ENCODE measurements around the gene SRSF11.
A peak's percentile ranks its signal among the peaks of the same experiment; 100 is the strongest.
"Not testable (repeated sequence)": the region's sequence is repeated elsewhere in the genome, so short reads cannot be mapped to it uniquely, and the experiment has no call there.

The SRSF11 gene

DNA sequence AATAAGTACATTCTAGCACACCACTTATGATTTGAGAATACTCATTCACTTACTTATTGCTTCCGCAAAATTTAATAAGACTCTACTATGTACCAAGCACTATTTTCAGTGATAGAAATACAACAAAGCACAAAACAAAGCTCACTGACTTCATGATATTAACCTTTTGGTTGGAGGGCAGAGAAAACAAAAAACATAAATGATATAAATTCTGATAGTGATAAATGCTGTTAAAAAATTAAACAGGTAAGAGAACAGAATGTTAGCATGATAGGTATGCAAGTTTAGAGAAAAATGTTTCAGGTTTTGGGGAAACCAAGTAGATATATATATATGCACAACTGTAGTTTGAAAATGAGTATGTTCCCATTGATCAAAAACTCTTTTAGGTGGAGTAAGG is 17.0 kb upstream of the SRSF11 start:
- DNase-seq (ENCODE audit: low spot score) = no peak
- H3K4me3 ChIP-seq (ENCODE audit: severe bottlenecking) = peak overlapping the region; percentile 81
- TF ChIP-seq, protein P1, sequence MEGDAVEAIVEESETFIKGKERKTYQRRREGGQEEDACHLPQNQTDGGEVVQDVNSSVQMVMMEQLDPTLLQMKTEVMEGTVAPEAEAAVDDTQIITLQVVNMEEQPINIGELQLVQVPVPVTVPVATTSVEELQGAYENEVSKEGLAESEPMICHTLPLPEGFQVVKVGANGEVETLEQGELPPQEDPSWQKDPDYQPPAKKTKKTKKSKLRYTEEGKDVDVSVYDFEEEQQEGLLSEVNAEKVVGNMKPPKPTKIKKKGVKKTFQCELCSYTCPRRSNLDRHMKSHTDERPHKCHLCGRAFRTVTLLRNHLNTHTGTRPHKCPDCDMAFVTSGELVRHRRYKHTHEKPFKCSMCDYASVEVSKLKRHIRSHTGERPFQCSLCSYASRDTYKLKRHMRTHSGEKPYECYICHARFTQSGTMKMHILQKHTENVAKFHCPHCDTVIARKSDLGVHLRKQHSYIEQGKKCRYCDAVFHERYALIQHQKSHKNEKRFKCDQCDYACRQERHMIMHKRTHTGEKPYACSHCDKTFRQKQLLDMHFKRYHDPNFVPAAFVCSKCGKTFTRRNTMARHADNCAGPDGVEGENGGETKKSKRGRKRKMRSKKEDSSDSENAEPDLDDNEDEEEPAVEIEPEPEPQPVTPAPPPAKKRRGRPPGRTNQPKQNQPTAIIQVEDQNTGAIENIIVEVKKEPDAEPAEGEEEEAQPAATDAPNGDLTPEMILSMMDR (IDR thresholded peaks at IDR 0.05; ENCODE audit: poor library complexity, severe bottlenecking) = no peak
- H3K27ac ChIP-seq (ENCODE audit: poor library complexity, severe bottlenecking) = no peak overlapping the region
- no peak for ATAC-seq (ENCODE audit: low read depth)
- no peaks in the 10 kb centered on the region for H3K27me3 ChIP-seq (ENCODE audit: insufficient read depth, poor library complexity, severe bottlenecking)
- H3K9me3 ChIP-seq (ENCODE audit: severe bottlenecking) = no peaks in the 10 kb centered on the region
- H3K4me1 ChIP-seq (ENCODE audit: insufficient read depth, poor library complexity, severe bottlenecking) = peaks cover 10% of the 10 kb centered on the region
- H3K36me3 ChIP-seq (ENCODE audit: low read depth) = peaks cover 16% of the 10 kb centered on the region

DNA sequence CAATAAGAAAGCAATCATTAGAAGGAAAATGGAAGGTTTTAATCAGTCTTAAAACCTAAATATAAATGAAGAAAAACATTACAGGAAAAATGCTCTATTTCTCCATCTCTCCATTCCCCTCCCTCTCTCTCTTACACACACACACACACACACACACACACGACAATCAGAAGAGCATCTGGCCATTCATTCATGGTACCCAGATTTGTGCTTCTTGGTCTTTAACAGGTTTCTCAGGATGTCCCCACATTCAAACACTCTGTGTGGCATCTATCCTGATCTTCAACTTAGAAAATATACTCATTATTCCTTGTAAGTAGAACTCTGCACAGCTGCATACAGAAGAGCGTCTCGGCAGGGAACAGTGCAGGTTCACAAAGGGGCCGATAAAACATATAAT is 16.6 kb upstream of the SRSF11 start:
- Histone ChIP-seq H3K9me3 (ENCODE audit: severe bottlenecking) (no peaks in the 10 kb centered on the region), H3K27me3 (ENCODE audit: insufficient read depth, poor library complexity, severe bottlenecking) (no peaks in the 10 kb centered on the region), H3K4me3 (ENCODE audit: severe bottlenecking) (peak overlapping the region; percentile 81), H3K36me3 (ENCODE audit: low read depth) (peaks cover 18% of the 10 kb centered on the region), H3K27ac (ENCODE audit: poor library complexity, severe bottlenecking) (peak overlapping the region; percentile 51), H3K4me1 (ENCODE audit: insufficient read depth, poor library complexity, severe bottlenecking) (peaks cover 10% of the 10 kb centered on the region)
- TF ChIP-seq, protein P1 (IDR thresholded peaks at IDR 0.05; ENCODE audit: poor library complexity, severe bottlenecking) = no peak
- DNase-seq (ENCODE audit: low spot score) = no peak
- 0 out of 3 replicates have a peak, but pooled peaks have one; percentile 20 for ATAC-seq (ENCODE audit: low read depth)

DNA sequence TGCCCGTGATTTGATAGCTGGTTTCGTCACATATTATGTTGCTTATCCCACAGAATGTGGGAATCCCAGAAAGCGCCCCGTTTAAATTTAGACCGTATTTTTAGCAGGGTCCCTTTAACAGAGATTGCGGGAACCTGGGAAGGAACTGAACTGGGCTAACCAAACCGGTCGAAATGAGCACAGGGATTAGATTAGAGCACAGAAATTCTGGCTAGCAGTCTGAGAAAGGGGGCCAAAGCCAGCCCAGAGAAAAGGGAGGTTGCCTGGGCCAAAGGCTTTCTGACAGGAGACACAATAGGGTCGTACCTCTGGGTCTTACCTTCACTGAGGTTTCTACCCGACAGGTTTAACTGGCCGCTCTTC is 16.1 kb upstream of the SRSF11 start:
- Histone ChIP-seq H3K4me3 (ENCODE audit: severe bottlenecking) (peak overlapping the region; percentile 81), H3K27ac (ENCODE audit: poor library complexity, severe bottlenecking) (peak overlapping the region; percentile 51), H3K36me3 (ENCODE audit: low read depth) (peaks cover 23% of the 10 kb centered on the region), H3K27me3 (ENCODE audit: insufficient read depth, poor library complexity, severe bottlenecking) (no peaks in the 10 kb centered on the region), H3K4me1 (ENCODE audit: insufficient read depth, poor library complexity, severe bottlenecking) (peaks cover 10% of the 10 kb centered on the region), H3K9me3 (ENCODE audit: severe bottlenecking) (no peaks in the 10 kb centered on the region)
- DNase-seq (ENCODE audit: low spot score) (no peak), ATAC-seq (ENCODE audit: low read depth) (peak; percentile 48)
- TF ChIP-seq, protein P1 (IDR thresholded peaks at IDR 0.05; ENCODE audit: poor library complexity, severe bottlenecking) = no peak

DNA sequence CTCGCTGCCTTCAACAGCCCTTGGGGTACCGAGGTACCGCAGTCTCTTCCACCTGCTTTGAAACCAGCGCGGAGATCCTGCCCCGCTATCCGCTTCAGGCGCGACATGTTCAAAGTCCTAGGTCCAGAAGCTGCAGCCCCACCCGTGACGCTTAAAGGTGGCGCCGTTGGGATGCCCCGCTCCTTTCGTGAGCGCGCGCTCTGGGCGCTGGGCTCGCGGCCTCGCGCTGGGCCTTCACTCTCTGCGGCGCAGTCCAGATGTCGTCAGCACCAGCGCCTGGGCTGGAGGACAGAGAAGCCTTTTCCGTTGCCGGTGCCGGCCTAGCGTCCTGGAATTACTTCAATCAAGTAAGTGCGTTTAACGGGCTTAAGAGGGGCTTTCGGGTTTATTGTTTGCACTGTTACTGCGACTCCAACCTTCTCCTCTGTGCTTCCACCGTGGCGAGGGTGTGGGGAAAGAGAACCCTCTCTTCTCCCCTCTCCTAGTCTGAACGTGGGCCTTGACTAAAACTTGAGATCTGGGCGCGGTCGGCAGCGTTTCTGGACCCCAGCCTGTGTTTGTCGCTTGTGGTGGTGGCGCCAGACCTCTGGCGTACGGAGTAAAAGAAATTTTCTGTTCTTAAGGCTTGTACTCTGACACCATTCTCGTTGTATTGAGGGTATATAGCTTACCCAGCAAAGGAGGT is 15.6 kb upstream of the SRSF11 start, which contains the start of gene LRRC40:
Gene LRRC40 (minus strand): TSS at position 146 of the 685 bp plus-strand sequence. CDS start 39 bp downstream, at position 107.
- peak; percentile 92 for ATAC-seq (ENCODE audit: low read depth)

DNA sequence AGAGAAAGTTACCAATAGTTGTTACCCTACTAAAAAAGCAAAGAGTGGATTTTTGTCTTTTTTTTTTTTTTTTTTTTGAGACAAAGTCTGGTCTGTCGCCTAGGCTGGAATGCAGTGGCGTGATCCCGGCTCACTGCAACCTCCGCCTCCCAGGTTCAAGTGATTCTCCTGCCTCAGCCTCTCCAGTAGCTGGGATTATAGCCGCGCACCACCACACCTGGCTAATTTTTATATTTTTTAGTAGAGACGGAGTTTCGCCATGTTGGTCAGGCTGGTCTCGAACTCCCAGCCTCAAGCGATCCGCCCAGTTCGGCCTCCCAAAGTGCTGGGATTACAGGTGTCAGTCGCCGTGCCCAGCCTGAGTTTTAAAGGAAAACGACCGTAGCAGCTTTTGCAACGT is 14.3 kb upstream of the SRSF11 start:
- H3K4me1 ChIP-seq (ENCODE audit: insufficient read depth, poor library complexity, severe bottlenecking); H3K27me3 ChIP-seq (ENCODE audit: insufficient read depth, poor library complexity, severe bottlenecking); DNase-seq (ENCODE audit: low spot score); H3K27ac ChIP-seq (ENCODE audit: poor library complexity, severe bottlenecking); ATAC-seq (ENCODE audit: low read depth); H3K9me3 ChIP-seq (ENCODE audit: severe bottlenecking): not testable (repeated sequence)
- H3K4me3 ChIP-seq (ENCODE audit: severe bottlenecking) = peak overlapping the region; percentile 81
- peaks cover 32% of the 10 kb centered on the region for H3K36me3 ChIP-seq (ENCODE audit: low read depth)

More for the DNA sequence above, 15.6 kb upstream of the SRSF11 start, which contains the start of gene LRRC40:
- peaks cover 10% of the 10 kb centered on the region for H3K4me1 ChIP-seq (ENCODE audit: insufficient read depth, poor library complexity, severe bottlenecking)
- peak within 1 kb of the TSS; percentile 81 for H3K4me3 ChIP-seq (ENCODE audit: severe bottlenecking)
- peak; percentile 89 for DNase-seq (ENCODE audit: low spot score)
- TF ChIP-seq, protein P1 (IDR thresholded peaks at IDR 0.05; ENCODE audit: poor library complexity, severe bottlenecking) = no peak
- peaks cover 27% of the 10 kb centered on the region for H3K36me3 ChIP-seq (ENCODE audit: low read depth)
- no peaks in the 10 kb centered on the region for H3K9me3 ChIP-seq (ENCODE audit: severe bottlenecking)
- peak within 1 kb of the TSS; percentile 51 for H3K27ac ChIP-seq (ENCODE audit: poor library complexity, severe bottlenecking)
- H3K27me3 ChIP-seq (ENCODE audit: insufficient read depth, poor library complexity, severe bottlenecking) = no peaks in the 10 kb centered on the region

Measured in RWPE2 (cell line).